ENCODE data around the gene SNTG2.

The SNTG2 gene

DNA sequence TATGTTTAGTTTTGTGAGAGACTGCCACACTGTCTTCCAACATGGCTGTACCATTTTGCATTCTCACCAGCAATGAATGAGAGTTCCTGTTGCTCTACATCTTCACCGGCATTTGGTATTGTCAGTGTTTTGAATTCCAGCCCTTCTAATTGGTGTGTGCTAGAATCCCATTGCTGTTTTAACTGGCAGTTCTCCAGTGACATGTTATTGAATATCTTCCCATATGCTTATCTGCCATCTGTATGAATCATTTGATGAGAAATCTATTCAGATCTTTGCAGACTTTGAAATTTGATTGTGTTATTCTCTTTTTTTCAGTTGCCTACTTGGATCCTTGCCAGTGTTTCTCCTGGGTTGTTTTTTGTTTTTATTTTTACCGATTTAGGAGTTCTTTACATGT is 99.0 kb downstream of the SNTG2 start:
- H3K27me3 ChIP-seq (ENCODE audit: control insufficient read depth, insufficient read depth, low read length): no peaks in the 10 kb centered on the region
- H3K9ac ChIP-seq (ENCODE audit: low read length): no peak overlapping the region
- no peaks in the 10 kb centered on the region for H3K4me1 ChIP-seq (ENCODE audit: control insufficient read depth, insufficient read depth, low read length)
- H3K36me3 ChIP-seq (ENCODE audit: control insufficient read depth, insufficient read depth, low read length): no peaks in the 10 kb centered on the region
- no peaks in the 10 kb centered on the region for H3K9me3 ChIP-seq (ENCODE audit: control insufficient read depth, low read length)
- H3K4me3 ChIP-seq (ENCODE audit: low read length): no peak overlapping the region

DNA sequence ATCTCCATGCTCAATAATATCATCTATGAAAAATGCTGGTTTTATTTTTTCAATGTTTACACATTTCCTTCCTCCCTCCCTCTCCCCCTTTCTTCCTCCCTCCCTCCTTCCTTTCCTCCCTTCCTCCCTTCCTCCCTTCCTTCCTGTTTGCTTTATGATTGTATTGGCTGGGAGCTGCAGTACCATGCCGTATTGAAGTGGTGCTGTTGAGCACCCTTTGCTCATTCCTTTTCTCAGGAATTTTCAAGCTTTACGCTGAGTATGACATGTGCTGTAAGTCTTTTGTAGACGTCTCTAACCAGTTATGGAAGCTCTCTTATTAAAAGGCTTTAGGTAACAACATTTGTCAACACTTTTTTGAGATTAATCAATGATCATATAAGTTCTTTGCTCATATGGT is 100.4 kb downstream of the SNTG2 start:
- H3K4me3 ChIP-seq (ENCODE audit: low read length): no peak overlapping the region
- no peaks in the 10 kb centered on the region for H3K36me3 ChIP-seq (ENCODE audit: control insufficient read depth, insufficient read depth, low read length)
- no peaks in the 10 kb centered on the region for H3K27me3 ChIP-seq (ENCODE audit: control insufficient read depth, insufficient read depth, low read length)
- H3K4me1 ChIP-seq (ENCODE audit: control insufficient read depth, insufficient read depth, low read length): no peaks in the 10 kb centered on the region
- H3K9ac ChIP-seq (ENCODE audit: low read length): no peak overlapping the region
- H3K9me3 ChIP-seq (ENCODE audit: control insufficient read depth, low read length): no peaks in the 10 kb centered on the region

DNA sequence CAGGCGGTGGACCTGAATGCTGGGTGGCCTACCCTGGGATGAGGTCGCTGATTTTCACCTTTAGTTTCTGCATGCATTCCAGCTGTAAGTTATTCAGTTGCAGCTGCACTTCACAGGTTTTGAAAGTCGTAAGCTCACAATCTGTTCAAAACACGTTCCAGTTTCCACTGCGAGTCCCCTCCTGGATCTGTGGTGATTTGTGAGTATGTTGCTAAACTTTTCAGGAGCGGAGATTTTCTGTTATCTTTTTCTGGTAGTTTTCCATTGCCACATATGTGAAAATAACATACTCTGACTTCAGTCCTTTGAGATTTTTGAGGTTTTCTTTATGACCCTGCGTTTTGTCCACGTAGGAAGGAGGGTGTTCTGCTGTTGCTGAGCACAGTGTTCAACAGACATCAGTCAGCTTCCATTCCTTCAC is 102.1 kb downstream of the SNTG2 start:
- Histone ChIP-seq H3K9ac (ENCODE audit: low read length) (no peak overlapping the region), H3K4me1 (ENCODE audit: control insufficient read depth, insufficient read depth, low read length) (no peaks in the 10 kb centered on the region), H3K4me3 (ENCODE audit: low read length) (no peak overlapping the region), H3K27me3 (ENCODE audit: control insufficient read depth, insufficient read depth, low read length) (no peaks in the 10 kb centered on the region), H3K9me3 (ENCODE audit: control insufficient read depth, low read length) (no peaks in the 10 kb centered on the region), H3K36me3 (ENCODE audit: control insufficient read depth, insufficient read depth, low read length) (no peaks in the 10 kb centered on the region)

DNA sequence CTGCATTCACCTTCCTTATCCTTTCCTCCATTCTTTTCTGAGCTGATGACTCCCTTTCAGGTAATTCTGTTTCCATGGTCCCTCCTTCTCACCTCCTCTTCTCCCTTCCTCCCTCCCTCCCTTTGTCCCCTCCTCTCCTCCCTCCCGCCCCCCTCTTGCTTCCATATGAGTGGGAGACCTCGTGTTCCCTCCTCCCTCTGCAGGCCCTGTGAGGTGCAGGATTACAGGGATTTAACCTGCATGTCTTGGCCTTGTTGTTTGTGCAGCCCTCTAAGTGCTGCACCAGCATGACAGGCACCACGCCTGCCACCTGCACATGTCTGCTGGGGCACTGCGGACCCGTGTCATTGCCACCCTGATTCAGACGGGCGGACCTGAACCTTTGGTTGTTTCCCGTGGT is 103.1 kb downstream of the SNTG2 start:
- no peaks in the 10 kb centered on the region for H3K9me3 ChIP-seq (ENCODE audit: control insufficient read depth, low read length)
- no peaks in the 10 kb centered on the region for H3K27me3 ChIP-seq (ENCODE audit: control insufficient read depth, insufficient read depth, low read length)
- no peaks in the 10 kb centered on the region for H3K4me1 ChIP-seq (ENCODE audit: control insufficient read depth, insufficient read depth, low read length)
- no peak overlapping the region for H3K9ac ChIP-seq (ENCODE audit: low read length)
- H3K4me3 ChIP-seq (ENCODE audit: low read length): no peak overlapping the region
- H3K36me3 ChIP-seq (ENCODE audit: control insufficient read depth, insufficient read depth, low read length): no peaks in the 10 kb centered on the region

DNA sequence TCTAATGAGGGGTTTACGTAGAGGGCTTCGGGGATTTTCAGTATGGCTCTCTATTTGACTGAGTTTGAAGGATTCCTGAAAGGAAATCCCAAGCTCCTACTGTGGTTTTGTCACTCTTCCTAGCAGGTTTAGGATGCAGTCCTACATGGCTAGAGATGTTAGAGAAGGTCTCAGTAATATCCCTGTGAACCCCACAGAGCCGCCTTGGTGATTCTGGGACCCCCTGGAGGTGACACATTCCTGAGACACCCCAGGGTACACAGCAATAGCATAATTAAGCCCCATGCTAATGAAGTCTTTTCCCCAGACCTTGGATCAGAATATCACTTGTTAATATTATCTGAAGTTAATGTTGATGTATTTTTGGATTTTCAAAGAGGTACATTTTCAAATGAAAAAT is 103.8 kb downstream of the SNTG2 start:
- no peak overlapping the region for H3K9ac ChIP-seq (ENCODE audit: low read length)
- no peaks in the 10 kb centered on the region for H3K36me3 ChIP-seq (ENCODE audit: control insufficient read depth, insufficient read depth, low read length)
- no peaks in the 10 kb centered on the region for H3K9me3 ChIP-seq (ENCODE audit: control insufficient read depth, low read length)
- H3K4me1 ChIP-seq (ENCODE audit: control insufficient read depth, insufficient read depth, low read length): no peaks in the 10 kb centered on the region
- H3K27me3 ChIP-seq (ENCODE audit: control insufficient read depth, insufficient read depth, low read length): no peaks in the 10 kb centered on the region
- no peak overlapping the region for H3K4me3 ChIP-seq (ENCODE audit: low read length)

DNA sequence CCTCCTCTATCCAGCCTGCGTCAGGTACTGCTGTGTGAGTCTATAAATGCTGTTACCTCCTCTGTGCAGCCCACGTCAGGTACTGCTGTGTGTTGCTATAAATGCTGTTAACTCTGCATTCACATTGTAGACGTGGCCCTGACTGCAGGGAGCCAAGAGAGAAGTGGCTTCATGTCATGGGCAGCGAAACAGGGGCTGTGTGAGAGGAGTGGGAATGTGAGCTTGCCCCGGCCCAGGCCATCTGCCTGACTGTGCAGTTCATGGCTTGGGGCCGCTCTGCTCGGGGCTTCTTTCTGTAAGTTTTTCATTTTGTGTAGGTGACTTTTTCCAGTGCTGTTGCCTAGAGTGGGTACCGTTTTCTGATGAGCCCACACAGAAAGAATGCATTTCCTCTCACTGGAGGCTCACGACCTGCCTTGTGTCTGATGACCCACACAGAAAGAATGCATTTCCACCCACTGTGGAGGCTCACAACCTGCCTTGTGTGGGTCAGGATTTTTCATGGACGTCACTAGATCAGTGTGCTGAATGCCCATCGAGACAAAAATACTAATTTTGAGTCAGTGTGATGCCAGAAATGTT is 104.5 kb downstream of the SNTG2 start:
- Histone ChIP-seq H3K9ac (ENCODE audit: low read length) (no peak overlapping the region), H3K36me3 (ENCODE audit: control insufficient read depth, insufficient read depth, low read length) (no peaks in the 10 kb centered on the region), H3K4me1 (ENCODE audit: control insufficient read depth, insufficient read depth, low read length) (no peaks in the 10 kb centered on the region), H3K4me3 (ENCODE audit: low read length) (no peak overlapping the region), H3K27me3 (ENCODE audit: control insufficient read depth, insufficient read depth, low read length) (no peaks in the 10 kb centered on the region), H3K9me3 (ENCODE audit: control insufficient read depth, low read length) (no peaks in the 10 kb centered on the region)

DNA sequence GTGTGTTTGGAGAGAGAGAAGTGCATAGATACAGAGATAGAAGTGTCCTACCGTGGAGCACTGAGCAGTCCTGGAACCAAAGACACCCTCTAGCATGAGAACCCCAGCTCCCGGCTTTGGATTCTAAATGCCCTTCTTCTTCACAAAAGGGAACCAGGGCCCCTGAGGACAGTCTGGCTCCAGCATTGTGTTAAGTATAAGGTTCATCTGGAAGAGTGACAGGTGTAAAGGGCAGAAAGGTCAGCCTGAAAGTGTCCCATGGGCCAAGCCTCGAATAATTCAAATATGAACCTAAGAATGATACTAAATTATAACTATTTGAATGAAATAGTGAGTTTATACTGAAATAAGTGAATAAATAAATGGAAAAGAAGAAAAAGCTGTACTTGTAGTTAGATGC is 109.7 kb downstream of the SNTG2 start:
- Histone ChIP-seq H3K9me3 (ENCODE audit: control insufficient read depth, low read length) (no peaks in the 10 kb centered on the region), H3K9ac (ENCODE audit: low read length) (no peak overlapping the region), H3K4me1 (ENCODE audit: control insufficient read depth, insufficient read depth, low read length) (no peaks in the 10 kb centered on the region), H3K27me3 (ENCODE audit: control insufficient read depth, insufficient read depth, low read length) (no peaks in the 10 kb centered on the region), H3K4me3 (ENCODE audit: low read length) (no peak overlapping the region), H3K36me3 (ENCODE audit: control insufficient read depth, insufficient read depth, low read length) (no peaks in the 10 kb centered on the region)

DNA sequence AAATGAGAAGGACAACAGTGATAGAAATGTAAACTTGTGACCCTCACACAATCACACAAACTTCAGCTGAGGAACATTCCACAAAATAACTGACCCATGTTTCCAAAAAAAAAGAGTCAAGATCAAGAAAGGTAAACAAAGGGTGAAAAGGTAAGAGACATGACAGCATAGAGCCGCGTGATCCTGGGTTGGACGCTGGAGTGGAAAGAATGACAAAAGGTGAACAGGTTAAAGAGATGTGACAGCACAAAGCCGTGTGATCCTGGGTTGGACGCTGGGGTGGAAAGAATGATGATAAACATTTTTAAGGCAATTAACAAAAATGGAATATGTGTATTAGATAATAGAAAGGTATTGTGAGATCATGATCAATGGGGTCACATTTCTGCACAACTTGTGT is 110.3 kb downstream of the SNTG2 start:
- Histone ChIP-seq H3K9me3 (ENCODE audit: control insufficient read depth, low read length) (no peaks in the 10 kb centered on the region), H3K36me3 (ENCODE audit: control insufficient read depth, insufficient read depth, low read length) (no peaks in the 10 kb centered on the region), H3K27me3 (ENCODE audit: control insufficient read depth, insufficient read depth, low read length) (no peaks in the 10 kb centered on the region), H3K4me1 (ENCODE audit: control insufficient read depth, insufficient read depth, low read length) (no peaks in the 10 kb centered on the region), H3K4me3 (ENCODE audit: low read length) (no peak overlapping the region), H3K9ac (ENCODE audit: low read length) (no peak overlapping the region)

DNA sequence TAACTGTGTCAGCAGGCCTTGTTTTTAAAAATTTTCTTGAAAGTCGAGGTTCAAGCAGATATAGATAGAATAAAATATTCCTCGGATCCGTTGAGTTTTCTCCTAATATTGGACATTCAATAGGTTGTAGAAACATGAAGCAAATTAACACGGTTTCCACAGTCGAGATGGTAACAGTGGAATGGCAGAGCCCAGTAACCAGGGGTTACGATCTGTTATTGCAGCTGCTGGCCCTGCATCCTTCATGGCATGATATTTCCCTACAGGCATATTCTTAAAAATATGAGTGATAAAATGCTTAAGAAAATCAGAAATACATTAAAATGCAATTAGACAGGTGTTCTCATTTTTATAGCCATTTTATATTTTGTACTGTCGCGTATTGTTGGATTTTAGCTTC is 117.6 kb downstream of the SNTG2 start:
- Histone ChIP-seq H3K4me1 (ENCODE audit: control insufficient read depth, insufficient read depth, low read length) (no peaks in the 10 kb centered on the region), H3K27me3 (ENCODE audit: control insufficient read depth, insufficient read depth, low read length) (no peaks in the 10 kb centered on the region), H3K4me3 (ENCODE audit: low read length) (no peak overlapping the region), H3K36me3 (ENCODE audit: control insufficient read depth, insufficient read depth, low read length) (no peaks in the 10 kb centered on the region), H3K9ac (ENCODE audit: low read length) (no peak overlapping the region), H3K9me3 (ENCODE audit: control insufficient read depth, low read length) (no peaks in the 10 kb centered on the region)

DNA sequence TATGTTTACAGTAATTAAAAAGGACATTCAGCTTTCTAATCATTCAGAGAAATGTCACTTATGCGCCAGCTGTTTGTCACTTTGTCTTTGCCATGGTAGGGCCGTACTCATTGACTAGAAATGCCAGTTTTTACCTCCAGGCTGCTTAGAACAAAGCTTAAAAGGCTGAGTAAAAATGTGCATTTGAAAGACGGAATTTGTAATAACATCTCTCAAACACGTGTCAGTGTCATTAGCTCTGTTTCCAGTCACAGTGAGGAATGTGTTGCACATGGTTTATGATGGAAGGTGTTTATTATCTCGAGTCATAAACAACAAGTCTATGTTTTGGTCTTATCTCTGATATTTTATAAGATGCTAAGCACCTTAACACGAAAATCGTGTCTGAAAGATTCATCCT is 118.2 kb downstream of the SNTG2 start:
- Histone ChIP-seq H3K9me3 (ENCODE audit: control insufficient read depth, low read length) (no peaks in the 10 kb centered on the region), H3K27me3 (ENCODE audit: control insufficient read depth, insufficient read depth, low read length) (no peaks in the 10 kb centered on the region), H3K4me1 (ENCODE audit: control insufficient read depth, insufficient read depth, low read length) (no peaks in the 10 kb centered on the region), H3K36me3 (ENCODE audit: control insufficient read depth, insufficient read depth, low read length) (no peaks in the 10 kb centered on the region), H3K4me3 (ENCODE audit: low read length) (no peak overlapping the region), H3K9ac (ENCODE audit: low read length) (no peak overlapping the region)

DNA sequence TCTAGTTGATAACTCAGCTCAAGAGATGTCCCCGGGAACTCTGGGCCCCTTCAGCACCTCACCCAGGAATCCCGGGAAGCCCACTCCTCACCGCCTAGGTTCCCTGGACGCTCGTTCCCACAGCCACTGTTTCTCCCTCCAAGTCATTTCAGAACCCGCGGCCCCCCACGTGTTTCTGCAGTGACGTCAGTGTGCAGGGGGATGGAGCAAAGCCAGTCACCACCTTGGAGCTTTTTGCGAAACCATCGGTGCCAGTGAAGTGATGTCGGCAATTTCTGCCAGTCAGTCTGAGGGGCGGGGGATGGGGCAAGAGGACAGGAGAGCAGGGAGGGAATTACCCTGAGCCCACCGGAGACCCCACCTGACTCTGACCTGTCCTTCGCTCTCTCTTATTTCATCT is 119.2 kb downstream of the SNTG2 start:
- H3K9me3 ChIP-seq (ENCODE audit: control insufficient read depth, low read length): no peaks in the 10 kb centered on the region
- no peaks in the 10 kb centered on the region for H3K4me1 ChIP-seq (ENCODE audit: control insufficient read depth, insufficient read depth, low read length)
- H3K27me3 ChIP-seq (ENCODE audit: control insufficient read depth, insufficient read depth, low read length): no peaks in the 10 kb centered on the region
- no peak overlapping the region for H3K4me3 ChIP-seq (ENCODE audit: low read length)
- no peak overlapping the region for H3K9ac ChIP-seq (ENCODE audit: low read length)
- no peaks in the 10 kb centered on the region for H3K36me3 ChIP-seq (ENCODE audit: control insufficient read depth, insufficient read depth, low read length)

DNA sequence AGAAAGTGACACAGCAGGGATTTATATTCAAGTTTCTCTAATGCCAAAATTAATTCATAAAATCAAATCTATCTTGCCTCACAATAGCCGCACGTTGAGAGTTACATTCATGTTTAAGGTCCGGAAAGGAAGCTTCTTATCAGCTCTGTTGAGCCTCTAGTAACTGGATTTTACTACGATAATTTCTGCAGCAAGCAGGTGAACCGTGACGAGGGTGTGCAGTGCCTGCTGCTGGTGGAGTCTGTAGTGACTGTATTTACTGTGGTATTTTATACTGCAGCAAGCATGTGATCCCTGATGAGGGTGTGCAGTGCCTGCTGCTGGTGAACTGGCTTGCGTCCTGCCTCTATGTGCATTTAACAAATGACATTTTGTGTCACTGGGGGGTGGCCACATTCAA is 120.0 kb downstream of the SNTG2 start:
- H3K4me1 ChIP-seq (ENCODE audit: control insufficient read depth, insufficient read depth, low read length): no peaks in the 10 kb centered on the region
- no peak overlapping the region for H3K4me3 ChIP-seq (ENCODE audit: low read length)
- H3K36me3 ChIP-seq (ENCODE audit: control insufficient read depth, insufficient read depth, low read length): no peaks in the 10 kb centered on the region
- H3K9me3 ChIP-seq (ENCODE audit: control insufficient read depth, low read length): no peaks in the 10 kb centered on the region
- no peak overlapping the region for H3K9ac ChIP-seq (ENCODE audit: low read length)
- no peaks in the 10 kb centered on the region for H3K27me3 ChIP-seq (ENCODE audit: control insufficient read depth, insufficient read depth, low read length)

DNA sequence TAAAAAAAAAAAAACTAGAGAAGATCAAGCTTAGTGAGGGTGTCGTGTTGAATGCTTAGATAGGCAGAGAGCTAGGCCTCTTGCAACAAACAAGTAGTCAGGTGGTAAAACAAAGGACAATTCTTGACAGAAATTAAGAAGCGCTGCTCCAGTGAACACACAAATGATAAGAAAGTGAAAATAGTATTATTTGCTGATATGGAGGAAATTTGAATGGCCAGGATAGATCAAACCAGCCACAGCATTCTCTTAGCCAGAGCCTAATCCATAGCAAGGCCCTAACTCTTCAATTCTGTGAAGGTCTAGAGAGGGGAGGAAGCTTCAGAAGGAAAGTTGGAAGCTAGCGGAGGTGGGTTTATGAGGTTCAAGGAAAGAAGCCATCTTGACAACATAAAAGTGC is 121.0 kb downstream of the SNTG2 start:
- H3K36me3 ChIP-seq (ENCODE audit: control insufficient read depth, insufficient read depth, low read length): no peaks in the 10 kb centered on the region

More for the DNA sequence above, 121.0 kb downstream of the SNTG2 start:
- Histone ChIP-seq H3K4me1 (ENCODE audit: control insufficient read depth, insufficient read depth, low read length) (no peaks in the 10 kb centered on the region), H3K9me3 (ENCODE audit: control insufficient read depth, low read length) (no peaks in the 10 kb centered on the region), H3K27me3 (ENCODE audit: control insufficient read depth, insufficient read depth, low read length) (no peaks in the 10 kb centered on the region), H3K4me3 (ENCODE audit: low read length) (no peak overlapping the region), H3K9ac (ENCODE audit: low read length) (no peak overlapping the region)

All from mucosa of stomach (tissue), 1 donor.